GM12878 (cell line): ENCODE measurements around the gene KLKB1. TPM values are rescaled to one million over a fixed set of nuclear protein-coding genes. Genes with fewer than 3 reads are reported as not detected.

Source experiments
- ATAC-seq: fragments of 200-7000 bp; cut with Tn5 transposase; 3 replicates; pipeline ENCODE4 v1.9.1; 2020; ENCODE audit warnings: mild to moderate bottlenecking, moderate library complexity
- BruUV-seq: library from RNA; stranded (reverse); fragments of 400-500 nt; replicated peaks from 2 replicates; lab custom pipeline; 2021; lab: Mats Ljungman, UMichigan
- CTCF ChIA-PET: fragments of 300-600 bp; sonication (Branson Sonifier 250); formaldehyde crosslinking; extraction: SDS; loops from one replicate; lab custom pipeline; 2021; ENCODE audit warnings: inconsistent platforms; lab: Yijun Ruan, JAX
- POLR2A ChIA-PET: fragments of 350-600 bp; formaldehyde crosslinking; extraction: SDS; loops from one replicate; lab custom pipeline; 2021; ENCODE audit warnings: inconsistent platforms; lab: Charles Lee
- RAD21 ChIA-PET: fragments of 300-600 bp; sonication (Branson Sonifier 250); formaldehyde crosslinking; loops from one replicate; lab custom pipeline; 2023; ENCODE audit warnings: antibody characterized with exemption; ENCODE audit not compliant: unreplicated experiment; lab: Charles Lee
- SMC1A ChIA-PET: fragments of 300-600 bp; sonication (Branson Sonifier 250); formaldehyde crosslinking; loops from one replicate; lab custom pipeline; 2023; ENCODE audit not compliant: unreplicated experiment, uncharacterized antibody; lab: Charles Lee
- DNase-seq: peaks from one replicate; pipeline ENCODE4 v3.0.0-alpha.2; 2011; ENCODE audit warnings: low read depth, low spot score
- FAIRE-seq: peaks from 3 replicates; lab custom pipeline; 2011; peaks lifted over from hg19 to GRCh38; lab: Jason Lieb, UNC
- H2AFZ ChIP-seq: 2 replicates; pipeline ENCODE4 v1.6.0; 2011; ENCODE audit warnings: low read depth, low read length, control low read depth; ENCODE audit not compliant: control insufficient read depth
- H3K27ac ChIP-seq: 2 replicates; pipeline ENCODE4 v1.5.1; 2011; ENCODE audit warnings: control low read depth; ENCODE audit not compliant: control insufficient read depth, insufficient read depth
- H3K27me3 ChIP-seq, 2 experiments: replicated peaks in 1 of 2; 2 replicates each; pipeline versions ENCODE4 v1.6.0 to v1.6.1; 2011; ENCODE audit warnings: low read length in 1 of 2; ENCODE audit not compliant: control insufficient read depth in 2 of 2, insufficient read depth in 2 of 2
- H3K36me3 ChIP-seq, 2 experiments: 2 replicates each; pipeline ENCODE4 v1.5.1; 2011; ENCODE audit warnings: low read length in 1 of 2; ENCODE audit not compliant: control insufficient read depth in 2 of 2, insufficient read depth in 2 of 2
- H3K4me1 ChIP-seq: 2 replicates; pipeline ENCODE4 v1.6.1; 2011; ENCODE audit warnings: mild to moderate bottlenecking, low read length, moderate library complexity, mixed read lengths; ENCODE audit not compliant: control insufficient read depth, insufficient read depth
- H3K4me2 ChIP-seq: 2 replicates; pipeline ENCODE4 v1.6.0; 2011; ENCODE audit warnings: control low read depth; ENCODE audit not compliant: control insufficient read depth, insufficient read depth
- H3K4me3 ChIP-seq: fragments of 200-600 bp; sonication (generic); 2 replicates; pipeline ENCODE4 v1.5.1; 2016
- H3K79me2 ChIP-seq: 2 replicates; pipeline ENCODE4 v1.6.0; 2011; ENCODE audit warnings: low read length; ENCODE audit not compliant: control insufficient read depth, insufficient read depth
- H3K9ac ChIP-seq: 2 replicates; pipeline ENCODE4 v1.8.0; 2011; ENCODE audit warnings: low read length, control low read depth, mixed read lengths; ENCODE audit not compliant: control insufficient read depth, insufficient read depth
- H3K9me3 ChIP-seq: replicated peaks from 3 replicates; pipeline ENCODE4 v1.5.1; 2011; ENCODE audit warnings: mild to moderate bottlenecking, low read length; ENCODE audit not compliant: control insufficient read depth, insufficient read depth
- H4K20me1 ChIP-seq: 2 replicates; pipeline ENCODE4 v1.6.0; 2011; ENCODE audit not compliant: control insufficient read depth, insufficient read depth
- BCL3 ChIP-seq: IDR thresholded peaks from 2 replicates; pipeline ENCODE4 v1.6.1; 2011; ENCODE audit warnings: borderline replicate concordance, low read depth, mild to moderate bottlenecking, moderate library complexity, low read length; ENCODE audit not compliant: insufficient read depth, poor library complexity, severe bottlenecking
- CHD2 ChIP-seq: IDR thresholded peaks from 2 replicates; pipeline ENCODE4 v1.6.1; 2011; ENCODE audit warnings: low read depth, low read length, improper control_type of control experiment, borderline replicate concordance
- E2F4 ChIP-seq: IDR thresholded peaks from 2 replicates; pipeline ENCODE4 v1.6.1; 2012; ENCODE audit warnings: low read depth, low read length, improper control_type of control experiment
- E4F1 ChIP-seq: fragments of 450-650 bp; IDR thresholded peaks from 2 replicates; pipeline ENCODE4 v1.6.1; 2018; ENCODE audit warnings: borderline replicate concordance, mild to moderate bottlenecking; ENCODE audit not compliant: partially characterized antibody
- EED ChIP-seq: sonication (generic); IDR thresholded peaks from 2 replicates; pipeline ENCODE4 v1.6.1; 2016; ENCODE audit warnings: antibody characterized with exemption, low read depth
- FOXK2 ChIP-seq: fragments of 450-650 bp; IDR thresholded peaks from 2 replicates; pipeline ENCODE4 v1.6.1; 2017; ENCODE audit warnings: mild to moderate bottlenecking, moderate library complexity
- GABPA ChIP-seq: IDR thresholded peaks from 2 replicates; pipeline ENCODE4 v1.6.1; 2014; ENCODE audit warnings: antibody characterized with exemption, low read depth, mild to moderate bottlenecking, inconsistent platforms
- HDAC6 ChIP-seq: fragments of 200-600 bp; sonication (generic); IDR thresholded peaks from one replicate; pipeline ENCODE4 v1.8.0; 2017; ENCODE audit warnings: antibody characterized with exemption; ENCODE audit not compliant: unreplicated experiment
- NRF1 ChIP-seq: conservative IDR thresholded peaks from 2 replicates; pipeline ENCODE4 v1.6.1; 2011; ENCODE audit warnings: mild to moderate bottlenecking, low read depth, low read length, improper control_type of control experiment
- PAX8 ChIP-seq: fragments of 450-650 bp; IDR thresholded peaks from 2 replicates; pipeline ENCODE4 v1.6.1; 2017; ENCODE audit warnings: mild to moderate bottlenecking, moderate library complexity
- POLR2A ChIP-seq: IDR thresholded peaks from 2 replicates; pipeline ENCODE4 v1.6.1; 2011; ENCODE audit warnings: low read depth, mild to moderate bottlenecking, low read length
- WGBS: methylation state at CpG from one replicate; pipeline ENCODE4 v1.1.6; 2016; ENCODE audit warnings: low lambda C conversion rate; ENCODE audit not compliant: insufficient replicate concordance, insufficient coverage; ENCODE audit errors: missing lambda C conversion rate; 5-methylcytosine and 5-hydroxymethylcytosine counted together
- in situ Hi-C: fragments of 300-500 bp; cut with MboI; formaldehyde crosslinking; loops from 9 replicates; pipeline ENCODE4 v1.14.3; 2018; ENCODE audit warnings: mixed read lengths
- intact Hi-C: fragments of 100-400 bp; cut with micrococcal nuclease; formaldehyde crosslinking; loops from one replicate; pipeline ENCODE4 v1.14.2; 2022; ENCODE audit not compliant: unreplicated experiment
- polyA plus RNA-seq, 11 experiments: library from polyadenylated mRNA; depleted of rRNA in 4 of 11; unstranded in 6 of 11; stranded (reverse) in 5 of 11; fragments of >200 nt; fragmentation: Nextera tagmentation in 4 of 11; fragmentation: Illumina TruSeq in 1 of 11; extraction: Ambion mirVana in 4 of 11; extraction: Trizol in 1 of 11; gene quantifications; 1 replicate in 1 of 11; 2 replicates in 10 of 11; pipeline versions ENCODE4 v1.2.1 to v1.2.3, GENCODE V29; 2011 to 2016; ENCODE audit warnings: inconsistent platforms in 2 of 11, missing spikeins in 2 of 11, low read depth in 1 of 11
- total RNA-seq, 4 experiments: library from RNA; depleted of rRNA in 3 of 4; stranded (reverse); fragments of >200 nt in 3 of 4; fragmentation: Illumina TruSeq in 1 of 4; extraction: Trizol in 1 of 4; gene quantifications; 2 replicates each; pipeline versions ENCODE4 v1.2.1 to v1.2.3, GENCODE V29; 2013 to 2021

KLKB1 gene
- total and polyA plus RNA-seq, 10 of the 15 experiments (the other 5 are each of a cell fraction or from before 2014, with no cell fraction given) = 0.04 TPM; not detected in 9

DNA sequence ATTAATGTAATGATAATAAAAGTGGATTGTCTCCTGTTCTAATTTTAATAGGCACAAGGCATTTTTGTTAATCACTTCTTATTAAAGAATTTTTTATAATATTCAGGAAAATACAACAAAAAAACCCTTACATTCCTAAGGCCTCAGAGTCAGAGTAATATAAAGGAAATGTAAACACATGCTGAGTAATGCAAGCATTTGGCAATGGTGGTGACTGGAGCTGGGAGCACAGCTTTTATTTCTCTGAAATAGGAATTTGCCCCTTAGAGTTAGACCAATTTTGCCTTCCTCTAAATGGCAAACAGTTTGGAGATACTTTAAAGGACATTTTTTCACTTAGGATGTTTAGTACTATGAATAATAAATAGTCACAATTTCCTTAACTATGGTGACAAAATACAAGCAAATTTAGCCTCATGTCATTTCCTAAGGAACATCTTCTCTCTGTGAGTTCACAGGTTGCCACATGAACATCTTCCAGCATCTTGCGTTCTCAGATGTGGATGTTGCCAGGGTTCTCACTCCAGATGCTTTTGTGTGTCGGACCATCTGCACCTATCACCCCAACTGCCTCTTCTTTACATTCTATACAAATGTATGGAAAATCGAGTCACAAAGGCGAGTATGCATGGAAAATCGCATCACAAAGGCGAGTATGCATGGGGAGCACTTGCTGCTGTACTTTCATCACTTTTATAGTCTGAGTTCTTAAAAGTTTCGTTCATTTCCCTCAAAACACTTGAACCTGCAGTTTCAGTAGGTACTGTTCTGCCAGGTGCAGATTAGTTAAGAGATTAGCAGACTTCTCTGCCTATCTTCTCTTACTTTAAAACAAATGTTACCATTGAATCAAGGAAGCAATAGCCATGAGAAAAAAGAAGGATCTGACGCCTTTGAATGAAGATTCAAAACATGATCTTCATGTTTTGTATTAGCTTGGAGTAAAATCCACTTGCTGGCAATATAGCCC is 22.8 kb downstream of the KLKB1 start:
- H3K27ac ChIP-seq = no peak overlapping the region
- 31% methylated on average over 8 of the region's 8 CpGs for WGBS
- H3K4me1 ChIP-seq = no peaks in the 10 kb centered on the region
- DNase-seq (no peak), FAIRE-seq (no peak), ATAC-seq (no peak)
- in situ Hi-C loops (no loop called here), intact Hi-C loops (no loop called here)
- no peaks in the 10 kb centered on the region for H3K36me3 ChIP-seq
- no peak overlapping the region for H3K4me2 ChIP-seq
- ChIA-PET RAD21 (no interaction called here), CTCF (interaction anchor here (0.6 kb wide), 1 partner anchor 108 kb away, joined by 3 read pairs; no protein-coding TSS in a partner anchor), SMC1A (no interaction called here), POLR2A (no interaction called here)
- no peaks in the 10 kb centered on the region for H3K79me2 ChIP-seq
- H4K20me1 ChIP-seq = no peaks in the 10 kb centered on the region
- H3K9ac ChIP-seq = no peak overlapping the region
- no peak overlapping the region for H2AFZ ChIP-seq
- TF ChIP-seq GABPA = no peak
- no peak for TF ChIP-seq E2F4
- TF ChIP-seq NRF1 = no peak
- no peaks in the 10 kb centered on the region for H3K9me3 ChIP-seq
- no TSS peak for BruUV-seq
- no peak overlapping the region for H3K4me3 ChIP-seq
- no peaks in the 10 kb centered on the region; a peak in 1 of 4 replicates for H3K27me3 ChIP-seq

- Histone ChIP-seq H3K9me3 (no peaks in the 10 kb centered on the region), H3K4me1 (no peaks in the 10 kb centered on the region), H3K79me2 (no peaks in the 10 kb centered on the region), H3K27ac (no peak overlapping the region), H3K4me2 (no peak overlapping the region), H3K4me3 (no peak overlapping the region), H3K27me3 (no peaks in the 10 kb centered on the region; a peak in 1 of 4 replicates), H3K9ac (no peak overlapping the region), H4K20me1 (no peaks in the 10 kb centered on the region), H3K36me3 (no peaks in the 10 kb centered on the region), H2AFZ (no peak overlapping the region)
- WGBS = 45% methylated on average over 2 of the region's 2 CpGs
- ChIA-PET RAD21 (no interaction called here), CTCF (interaction anchor here (0.6 kb wide), 1 partner anchor 108 kb away, joined by 3 read pairs; no protein-coding TSS in a partner anchor), SMC1A (no interaction called here), POLR2A (no interaction called here)
- ATAC-seq (no peak), DNase-seq (no peak), FAIRE-seq (no peak)
- intact Hi-C loops = no loop called here
- in situ Hi-C loops = no loop called here
- no TSS peak for BruUV-seq
- no peak for TF ChIP-seq EED
- TF ChIP-seq E4F1 = no peak
- no peak for TF ChIP-seq HDAC6
- no peak for TF ChIP-seq POLR2A
- TF ChIP-seq BCL3 = no peak
- TF ChIP-seq FOXK2 = no peak
- TF ChIP-seq PAX8 = no peak
- no peak for TF ChIP-seq CHD2
These were observed 23.5 kb downstream of the KLKB1 start for GRCh38 chr4:186250760-186251159.
